NCI-H2227 (cell line): ENCODE data around the gene CHRNE.
"Not testable (repeated sequence)": the region's sequence is repeated elsewhere in the genome, so short reads cannot be mapped to it uniquely, and the experiment has no call there.

ENCODE experiments used
- DNase-seq: peaks from one replicate; lab custom pipeline; 2025; ENCODE audit not compliant: unreplicated experiment; lab: John Stamatoyannopoulos, UW

Gene CHRNE

GRCh38 chr17:4939796-4940554 lies 37.1 kb upstream of the CHRNE start, which contains the start of the genes RNF167 and SLC25A11:
Gene RNF167, plus strand, starts transcription at chr17:4940268. Its CDS starts 642 bp downstream, at chr17:4940910.
Gene SLC25A11, minus strand, starts transcription at chr17:4940046. Its CDS starts 136 bp downstream, at chr17:4939910.
- DNase-seq: peak; percentile 96

DNA sequence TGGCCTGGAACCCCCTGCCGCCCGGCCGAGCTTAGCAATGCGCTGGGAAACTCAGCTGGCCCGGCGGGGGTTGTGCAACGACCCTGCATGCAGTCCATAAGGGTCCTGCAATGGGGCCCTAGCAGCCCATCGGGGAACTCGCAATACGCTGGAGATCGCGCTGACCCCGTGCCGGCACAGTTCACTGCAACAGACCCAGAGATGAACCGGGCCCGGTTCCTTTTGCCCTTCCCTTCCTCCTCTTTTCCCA lies 36.6 kb upstream of the CHRNE start:
- no peak for DNase-seq

- DNase-seq: no peak
These were observed 36.0 kb upstream of the CHRNE start for GRCh38 chr17:4938688-4939545.

DNA sequence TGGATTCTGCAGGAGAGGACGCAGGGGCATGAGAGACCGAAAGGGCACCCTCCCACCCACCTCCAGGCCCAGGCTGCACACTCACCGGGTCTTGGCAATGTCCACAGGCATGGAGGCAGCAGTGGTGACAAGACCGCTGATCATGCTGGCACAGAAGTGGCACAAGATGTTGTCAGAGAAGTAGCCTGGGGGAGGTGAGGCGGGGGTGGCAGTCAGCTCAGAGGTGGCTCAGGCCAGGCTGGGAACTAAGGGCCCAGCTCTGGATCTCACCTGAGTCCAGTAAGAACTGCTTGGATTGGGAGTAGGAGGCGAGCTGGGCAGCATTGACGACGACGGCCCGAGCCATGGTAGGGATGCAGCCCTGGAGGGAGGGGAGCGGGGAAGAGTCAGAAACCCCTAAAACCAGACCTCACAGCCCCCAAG lies 35.2 kb upstream of the CHRNE start:
- DNase-seq: no peak

DNA sequence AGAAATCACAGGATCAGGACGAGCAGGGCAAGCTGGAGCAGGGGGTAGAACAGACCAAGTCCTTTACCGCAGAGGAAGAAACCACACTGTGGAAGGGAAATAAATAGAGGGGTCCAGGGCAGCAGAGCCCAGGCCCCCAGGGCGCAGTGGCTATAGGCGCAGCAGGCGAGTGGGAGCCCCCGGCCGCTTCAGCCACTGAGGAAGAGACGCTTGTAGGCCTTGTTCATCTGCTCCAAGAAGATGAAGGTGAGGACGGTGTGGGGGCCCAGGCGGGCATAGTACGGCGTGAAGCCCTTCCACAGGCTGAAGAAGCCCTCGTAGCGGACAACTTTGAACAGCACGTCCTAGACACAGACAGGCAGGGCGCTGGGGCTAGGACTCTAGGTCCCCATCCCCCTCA lies 34.7 kb upstream of the CHRNE start:
- DNase-seq: no peak

- no peak for DNase-seq
These were observed 33.5 kb upstream of the CHRNE start for GRCh38 chr17:4936436-4936835.

- DNase-seq: no peak
These were observed 32.8 kb upstream of the CHRNE start for GRCh38 chr17:4935650-4936049.

- DNase-seq: no peak
These were observed 31.5 kb upstream of the CHRNE start for GRCh38 chr17:4934173-4934979.

- DNase-seq: no peak
These were observed 30.7 kb upstream of the CHRNE start for GRCh38 chr17:4933646-4934045.

- DNase-seq: no peak
These were observed 29.9 kb upstream of the CHRNE start for GRCh38 chr17:4932756-4933155.

DNA sequence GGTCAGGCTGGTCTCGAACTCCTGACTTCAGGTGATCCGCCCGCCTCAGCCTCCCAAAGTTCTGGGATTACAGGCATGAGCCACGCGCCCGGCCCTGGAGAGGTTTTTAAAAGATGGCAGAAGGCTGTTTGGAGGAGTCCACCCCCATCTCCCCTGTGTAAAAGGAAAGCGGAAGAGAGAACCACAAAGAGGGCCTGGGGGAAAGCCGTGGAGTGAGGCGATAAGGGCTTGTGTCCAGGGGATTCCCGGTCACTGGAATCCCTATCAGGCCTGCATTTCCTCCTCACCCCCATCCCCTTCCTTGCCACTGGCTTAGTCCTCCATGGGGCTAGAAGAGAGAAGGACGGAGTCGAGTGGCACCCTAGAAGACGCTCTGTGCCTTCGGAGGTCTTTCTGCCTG lies 29.1 kb upstream of the CHRNE start, which contains the start of gene GP1BA:
Gene GP1BA (plus strand): TSS at position 315 of the 400 bp plus-strand sequence. CDS start 328 bp downstream, outside the sequence.
- no peak for DNase-seq

GRCh38 chr17:4928881-4929280 lies 26.0 kb upstream of the CHRNE start:
- DNase-seq: no peak

DNA sequence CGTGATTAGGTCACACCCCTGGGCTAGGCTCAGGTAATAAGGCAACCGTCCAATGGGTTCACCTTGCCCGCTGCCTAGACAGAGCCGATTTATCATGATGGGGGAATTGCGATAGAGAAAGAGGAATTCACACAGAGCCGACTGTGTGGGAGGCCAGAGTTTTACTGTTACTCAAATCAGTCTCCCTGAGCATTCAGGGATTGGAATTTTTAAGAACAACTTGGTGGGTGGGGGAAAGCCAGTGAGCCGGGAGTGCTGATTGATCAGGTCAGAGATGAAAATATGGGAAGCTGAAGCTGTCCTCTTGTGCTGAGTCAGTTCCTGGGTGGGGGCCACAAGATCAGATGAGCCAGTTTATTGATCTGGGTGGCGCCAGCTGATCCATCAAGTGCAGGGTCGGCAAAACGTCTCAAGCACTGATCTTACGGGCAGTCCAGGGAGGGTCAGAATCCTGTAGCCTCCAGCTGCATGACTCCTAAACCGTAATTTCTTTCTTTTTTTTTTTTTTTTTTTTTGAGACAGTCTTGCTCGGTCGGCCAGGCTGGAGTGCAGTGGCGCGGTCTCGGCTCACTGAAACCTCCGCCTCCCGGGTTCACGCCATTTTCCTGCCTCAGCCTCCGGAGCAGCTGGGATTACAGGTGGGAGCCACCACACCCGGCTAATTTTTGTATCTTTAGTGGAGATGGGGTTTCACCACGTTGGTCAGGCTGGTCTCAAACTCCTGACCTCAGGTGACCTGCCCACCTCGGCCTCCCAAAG lies 23.9 kb upstream of the CHRNE start:
- DNase-seq: not testable (repeated sequence)

- no peak for DNase-seq
These were observed 18.4 kb upstream of the CHRNE start for GRCh38 chr17:4921320-4921719.

DNA sequence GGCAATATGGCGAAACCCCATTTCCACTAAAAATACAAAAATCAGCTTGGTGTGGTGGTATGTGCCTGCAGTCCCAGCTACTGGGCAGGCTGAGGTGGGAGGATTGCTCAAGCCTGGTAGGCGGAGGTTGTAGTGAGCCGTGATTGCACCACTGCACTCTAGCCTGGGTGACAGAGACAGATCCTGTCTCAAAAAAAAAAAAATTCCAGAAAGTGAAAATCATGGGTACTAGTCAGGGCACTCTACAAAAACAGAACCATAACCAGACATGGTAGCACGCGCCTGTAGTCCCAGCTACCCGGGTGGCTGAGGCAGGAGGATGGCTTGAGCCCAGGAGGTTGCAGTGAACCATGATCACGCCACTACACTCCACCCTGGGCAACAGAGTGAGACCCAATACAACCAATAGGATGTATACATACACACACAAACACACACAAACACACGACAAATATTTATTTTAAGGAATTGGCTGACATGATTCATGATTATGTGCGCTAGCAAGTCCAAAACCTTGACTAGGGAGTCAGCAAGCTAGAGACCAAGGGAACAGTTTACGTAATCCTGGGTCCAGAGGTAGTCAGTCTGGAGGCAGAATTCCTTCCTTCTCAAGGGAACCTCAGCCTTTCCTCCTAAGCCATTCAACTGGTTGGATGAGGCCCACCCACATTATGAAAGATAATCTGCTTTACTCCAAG lies 17.6 kb upstream of the CHRNE start:
- DNase-seq: no peak

GRCh38 chr17:4919511-4920047 lies 16.7 kb upstream of the CHRNE start:
- no peak for DNase-seq

DNA sequence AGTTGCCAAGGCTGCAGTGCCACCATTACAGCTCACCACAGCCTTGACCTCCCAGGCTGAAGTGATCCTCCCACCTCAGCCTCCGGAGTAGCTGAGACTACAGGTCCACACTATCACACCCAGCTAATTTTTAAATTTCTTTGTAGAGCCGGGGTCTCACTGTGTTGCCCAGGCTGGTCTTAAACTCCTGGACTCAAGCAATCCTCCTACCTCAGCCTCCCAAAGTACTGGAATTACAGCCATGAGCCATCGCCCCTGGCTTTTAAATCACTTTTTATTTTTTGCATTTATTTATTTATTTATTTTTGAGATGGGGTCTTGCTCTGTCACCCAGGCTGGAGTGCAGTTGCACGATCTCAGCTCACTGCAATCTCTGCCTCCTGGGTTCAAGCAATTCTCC lies 11.7 kb upstream of the CHRNE start:
- DNase-seq: not testable (repeated sequence)

GRCh38 chr17:4913994-4914393 lies 11.1 kb upstream of the CHRNE start:
- DNase-seq: no peak

GRCh38 chr17:4908711-4909496 lies 6.0 kb upstream of the CHRNE start:
- DNase-seq: peak; percentile 42
